Measurements from ENCODE around the gene ZNF484. TPM values are rescaled to one million over a fixed set of nuclear protein-coding genes. Genes with fewer than 3 reads are reported as not detected.
A peak's percentile ranks its signal among the peaks of the same experiment; 100 is the strongest.
"Not testable (repeated sequence)": the region's sequence is repeated elsewhere in the genome, so short reads cannot be mapped to it uniquely, and the experiment has no call there.

The ZNF484 gene
- 10 to 100 TPM; 13.9 to 24.5 TPM for total RNA-seq

DNA sequence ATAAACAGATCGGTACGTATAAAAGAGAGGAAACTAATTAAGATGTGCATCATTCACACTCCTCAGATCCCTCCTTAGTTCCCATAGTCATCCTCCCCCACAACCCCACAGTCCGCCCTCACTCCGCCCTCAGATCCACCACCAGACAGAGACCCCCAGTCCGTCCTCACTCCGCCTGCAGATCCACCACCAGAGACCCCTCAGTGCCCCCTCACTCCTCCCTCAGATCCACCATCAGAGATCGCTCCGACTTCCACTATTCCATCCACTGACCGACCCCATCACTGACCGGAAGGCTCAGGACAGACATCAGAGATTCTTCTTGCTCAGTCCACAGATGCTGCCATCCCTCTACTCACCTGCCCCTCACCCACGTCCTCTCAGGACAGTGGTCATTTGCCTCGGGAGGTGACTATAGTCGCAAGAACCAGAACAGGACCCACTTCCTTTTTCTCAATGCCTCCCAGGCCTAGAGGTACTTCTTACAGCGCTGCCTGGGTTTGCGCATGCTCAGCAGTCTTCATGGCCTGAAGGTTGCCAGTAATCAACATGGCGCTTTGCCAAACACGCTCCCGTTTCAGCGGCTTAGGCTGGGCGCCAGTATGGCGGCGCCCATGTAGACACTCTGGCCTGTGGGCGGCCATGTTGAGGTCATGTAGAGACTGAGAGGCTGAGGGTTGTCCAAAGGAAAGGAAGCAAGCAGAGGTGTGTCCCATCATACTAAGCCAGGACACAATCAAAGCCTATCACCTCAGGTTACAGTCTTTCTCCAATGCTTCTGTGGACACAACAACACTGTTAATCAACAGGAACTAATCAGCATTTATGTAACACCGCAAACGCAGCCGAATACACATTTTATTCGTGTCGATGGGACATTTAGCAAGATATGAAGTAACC, at the start of gene ZNF484:
TSS of gene ZNF484 (minus strand) at position 508 of the 900 bp plus-strand sequence. CDS start 3,009 bp downstream, outside the sequence.
- peak within 1 kb of the TSS; percentile 93 for H3K4me3 ChIP-seq
- no peaks in the 10 kb centered on the region for H3K27me3 ChIP-seq (replicated peaks; ENCODE audit: insufficient read depth)
- ATAC-seq (ENCODE audit: insufficient number of reproducible peaks, low FRiP score, low read depth): peak; percentile 100
- peak; percentile 93 for DNase-seq (ENCODE audit: low spot score)
- peaks cover 10 to 12% of the 10 kb centered on the region in 2 donors for H3K4me1 ChIP-seq (ENCODE audit: control insufficient read depth in 1 of 2, low read depth in 2 of 2)
- no peak for TF ChIP-seq CTCF (IDR thresholded peaks at IDR 0.05)
- no peaks in the 10 kb centered on the region for H3K36me3 ChIP-seq
- peak within 1 kb of the TSS; percentile 74 to 75 for H3K27ac ChIP-seq
- no peaks in the 10 kb centered on the region for H3K9me3 ChIP-seq

DNA sequence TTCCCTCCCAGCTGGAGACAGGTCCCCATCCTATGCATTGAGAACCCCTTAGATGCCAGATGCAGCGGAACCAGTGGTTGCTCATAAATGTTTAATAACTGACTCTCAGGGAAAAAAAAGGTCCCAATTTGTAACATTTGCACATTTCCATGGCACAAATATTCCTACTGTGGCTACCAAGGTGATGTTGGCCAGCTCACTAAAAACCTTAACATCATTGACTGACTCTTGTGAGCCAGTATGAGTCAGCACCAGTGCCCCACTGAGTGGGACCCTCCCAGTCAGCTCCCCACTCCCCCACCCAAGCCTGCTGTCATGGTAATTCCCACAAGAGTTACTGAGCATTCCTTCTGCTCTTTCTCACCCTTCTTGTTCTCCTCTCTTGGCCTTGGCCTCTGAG, 42.6 kb upstream of the ZNF484 start:
- TF ChIP-seq CTCF (IDR thresholded peaks at IDR 0.05): no peak
- H3K27ac ChIP-seq: no peak overlapping the region
- H3K9me3 ChIP-seq: no peaks in the 10 kb centered on the region
- ATAC-seq (ENCODE audit: insufficient number of reproducible peaks, low FRiP score, low read depth) (no peak), DNase-seq (ENCODE audit: low spot score) (no peak)
- no peaks in the 10 kb centered on the region for H3K36me3 ChIP-seq
- H3K4me1 ChIP-seq (ENCODE audit: control insufficient read depth in 1 of 2, low read depth in 2 of 2): no peaks in the 10 kb centered on the region
- no peaks in the 10 kb centered on the region for H3K27me3 ChIP-seq (replicated peaks; ENCODE audit: insufficient read depth)
- H3K4me3 ChIP-seq: no peak overlapping the region

DNA sequence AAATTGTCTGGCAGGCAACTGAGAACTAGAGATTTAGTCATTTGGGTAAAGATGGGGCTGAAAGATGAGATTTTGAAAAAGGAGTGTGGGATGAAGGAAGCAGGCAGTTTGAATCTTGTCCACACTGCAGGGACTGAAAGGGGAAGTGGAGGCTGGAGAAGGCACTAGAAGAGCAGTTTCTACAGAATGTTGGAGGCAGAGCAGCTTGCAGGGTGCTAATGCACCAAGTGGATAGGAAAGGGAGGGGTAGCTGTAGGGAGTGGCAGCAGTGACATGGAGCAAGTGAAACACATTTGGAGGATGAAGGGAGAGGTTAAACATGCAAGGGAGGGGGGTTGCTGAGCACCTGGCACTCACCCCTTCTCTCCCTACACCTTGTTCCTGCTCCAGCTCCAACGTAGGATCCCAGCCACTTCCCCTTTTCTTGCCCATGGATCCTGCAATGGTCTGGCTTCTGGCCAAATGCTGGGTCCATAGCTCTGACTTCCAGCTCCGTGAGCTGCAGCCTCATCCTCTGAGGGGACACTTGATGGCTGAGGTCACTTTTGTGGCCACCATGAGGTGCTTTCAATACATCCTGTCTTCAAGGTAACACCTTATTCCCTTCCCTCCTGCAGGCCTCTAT, 39.5 kb upstream of the ZNF484 start:
- TF ChIP-seq CTCF (IDR thresholded peaks at IDR 0.05): no peak
- no peak for DNase-seq (ENCODE audit: low spot score)
- no peak for ATAC-seq (ENCODE audit: insufficient number of reproducible peaks, low FRiP score, low read depth)
- no peaks in the 10 kb centered on the region for H3K27me3 ChIP-seq (replicated peaks; ENCODE audit: insufficient read depth)
- no peaks in the 10 kb centered on the region for H3K4me1 ChIP-seq (ENCODE audit: control insufficient read depth in 1 of 2, low read depth in 2 of 2)
- H3K27ac ChIP-seq: no peak overlapping the region
- no peaks in the 10 kb centered on the region for H3K36me3 ChIP-seq
- no peaks in the 10 kb centered on the region for H3K9me3 ChIP-seq
- H3K4me3 ChIP-seq: no peak overlapping the region

DNA sequence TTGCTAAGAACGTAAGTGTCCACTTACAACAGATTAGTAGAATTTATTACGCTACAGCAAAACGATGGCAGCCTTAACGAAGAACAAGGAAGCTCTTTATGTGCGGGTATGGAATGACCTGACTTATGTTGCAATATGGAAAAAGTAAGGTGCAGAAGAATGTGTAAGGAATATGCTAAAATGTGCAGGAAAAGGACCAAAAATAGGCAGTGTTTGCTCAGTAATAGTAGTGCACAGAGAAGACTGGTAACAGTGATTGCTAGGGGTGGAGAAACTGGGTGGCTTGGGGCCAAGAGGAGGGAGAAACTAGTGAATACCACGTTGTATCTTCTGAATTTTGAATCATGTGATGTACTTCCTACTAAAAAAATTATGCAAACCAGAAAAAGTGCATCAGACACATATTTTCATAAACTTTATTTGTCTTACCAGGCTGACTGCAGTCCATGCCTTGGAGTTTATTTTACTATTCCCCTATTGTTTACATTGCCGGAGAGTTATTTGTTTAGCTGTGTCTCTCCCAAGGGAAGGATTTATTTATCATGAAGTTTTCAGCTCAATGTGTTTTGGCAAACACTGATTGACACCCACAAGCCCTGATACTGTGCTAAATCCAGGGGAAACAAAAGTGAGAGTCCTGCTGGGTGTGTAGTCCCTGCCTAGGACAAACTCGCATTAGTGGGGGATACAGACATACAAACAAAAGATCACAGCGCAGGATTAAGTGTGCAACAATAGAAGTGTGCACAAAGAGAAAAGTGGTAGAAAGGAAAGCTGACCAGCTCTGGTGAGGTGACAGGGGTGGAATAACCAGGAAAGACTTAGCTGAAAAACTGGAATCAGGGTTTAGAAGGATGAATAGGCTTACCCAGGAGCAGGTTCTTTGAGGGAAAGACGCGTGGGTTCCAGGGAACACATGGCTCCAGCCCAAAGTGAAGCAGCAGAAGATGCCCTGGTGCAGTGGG, 34.0 kb upstream of the ZNF484 start:
- peaks cover 0 to 4% of the 10 kb centered on the region in 2 donors for H3K4me1 ChIP-seq (ENCODE audit: control insufficient read depth in 1 of 2, low read depth in 2 of 2)
- no peaks in the 10 kb centered on the region for H3K27me3 ChIP-seq (replicated peaks; ENCODE audit: insufficient read depth)
- H3K27ac ChIP-seq: no peak overlapping the region
- H3K36me3 ChIP-seq: no peaks in the 10 kb centered on the region
- no peak for TF ChIP-seq CTCF (IDR thresholded peaks at IDR 0.05)
- DNase-seq (ENCODE audit: low spot score): no peak
- no peaks in the 10 kb centered on the region for H3K9me3 ChIP-seq
- no peak overlapping the region for H3K4me3 ChIP-seq
- no peak for ATAC-seq (ENCODE audit: insufficient number of reproducible peaks, low FRiP score, low read depth)

DNA sequence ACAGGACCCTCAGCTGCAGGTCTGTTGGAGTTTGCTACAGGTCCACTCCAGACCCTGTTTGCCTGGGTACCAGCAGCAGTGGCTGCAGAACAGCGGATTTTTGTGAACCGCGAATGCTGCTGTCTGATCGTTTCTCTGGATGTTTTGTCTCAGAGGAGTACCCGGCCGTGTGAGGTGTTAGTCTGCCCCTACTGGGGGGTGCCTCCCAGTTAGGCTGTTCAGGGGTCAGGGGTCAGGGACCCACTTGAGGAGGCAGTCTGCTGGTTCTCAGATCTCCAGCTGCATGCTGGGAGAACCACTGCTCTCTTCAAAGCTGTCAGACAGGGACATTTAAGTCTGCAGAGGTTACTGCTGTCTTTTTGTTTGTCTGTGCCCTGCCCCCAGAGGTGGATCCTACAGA, 27.3 kb upstream of the ZNF484 start:
- H3K4me3 ChIP-seq; DNase-seq (ENCODE audit: low spot score); H3K36me3 ChIP-seq; H3K27ac ChIP-seq; ATAC-seq (ENCODE audit: insufficient number of reproducible peaks, low FRiP score, low read depth); H3K9me3 ChIP-seq; H3K27me3 ChIP-seq (replicated peaks; ENCODE audit: insufficient read depth); H3K4me1 ChIP-seq (ENCODE audit: control insufficient read depth in 1 of 2, low read depth in 2 of 2): not testable (repeated sequence)
